Dedifferentiated amniotic fluid mesenchymal stem cell (primary cell): ENCODE measurements around the gene ENDOD1.

Experiments used
- DNase-seq: peaks from one replicate; pipeline ENCODE4 v3.0.0-alpha.2; 2016; ENCODE audit errors: extremely low spot score

ENDOD1 gene

GRCh38 chr11:95076416-95076815, 13.2 kb upstream of the ENDOD1 start:
- DNase-seq, result peak; percentile 64

- no peak for DNase-seq
These were observed 12.7 kb upstream of the ENDOD1 start for GRCh38 chr11:95076981-95077380.

- DNase-seq, result no peak
These were observed 11.1 kb upstream of the ENDOD1 start for GRCh38 chr11:95078526-95078925.

DNA sequence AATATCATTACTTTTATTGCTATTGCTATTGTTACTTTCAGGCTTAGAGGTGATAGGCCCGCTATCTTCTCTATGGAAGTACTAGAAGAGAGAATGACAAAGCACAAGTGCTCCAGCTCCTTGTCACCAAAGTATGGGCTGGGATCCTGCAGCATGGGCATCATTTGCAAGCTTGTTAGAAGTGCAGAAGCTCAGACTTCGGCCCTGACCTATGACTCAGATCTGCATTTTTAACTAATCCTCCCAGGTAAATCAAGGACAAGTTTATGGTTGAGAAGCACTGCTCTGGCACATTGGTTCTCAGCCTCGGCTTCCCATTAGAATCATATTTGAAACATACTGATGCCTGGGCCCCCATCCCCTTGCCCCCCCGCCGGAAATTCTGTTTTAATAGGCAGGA, 8.6 kb upstream of the ENDOD1 start:
- DNase-seq, result no peak

- no peak for DNase-seq
These were observed 8.2 kb upstream of the ENDOD1 start for GRCh38 chr11:95081412-95081811.

GRCh38 chr11:95082576-95083001, 7.1 kb upstream of the ENDOD1 start:
- DNase-seq, result no peak

GRCh38 chr11:95084509-95084908, 5.1 kb upstream of the ENDOD1 start:
- no peak for DNase-seq

DNA sequence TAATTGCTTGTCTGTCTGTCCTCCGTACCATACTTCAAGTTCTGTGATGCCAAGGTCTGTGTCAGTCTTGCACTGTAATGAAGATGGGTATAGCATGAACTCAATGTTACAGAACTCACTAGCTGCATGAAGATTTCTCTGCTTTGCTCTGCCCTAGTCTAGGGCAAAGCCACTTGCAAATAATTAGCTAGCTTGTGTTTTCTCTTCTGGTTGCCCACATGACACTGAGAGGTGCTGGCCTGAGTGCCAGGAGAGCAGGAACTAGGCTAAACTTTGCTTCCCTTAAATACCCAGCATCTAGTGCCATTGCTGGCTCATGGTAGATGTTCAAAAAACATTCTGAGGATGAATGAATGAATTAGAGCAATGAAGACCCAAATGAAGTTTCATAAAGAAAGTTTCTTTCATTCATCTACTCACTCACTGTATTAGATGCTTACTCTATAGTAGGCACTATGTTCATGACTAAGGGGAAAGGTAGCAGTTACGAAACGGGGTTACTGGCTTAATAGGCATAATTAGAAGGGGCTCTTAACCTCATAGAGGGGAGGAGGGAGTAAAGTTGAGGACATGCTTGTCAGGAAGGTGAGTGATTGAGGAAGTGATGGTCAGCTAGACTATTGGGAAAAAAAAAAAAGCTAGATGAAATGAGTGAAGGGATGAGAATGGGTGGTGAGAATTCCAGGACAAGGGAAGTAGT, 4.4 kb upstream of the ENDOD1 start:
- no peak for DNase-seq

DNA sequence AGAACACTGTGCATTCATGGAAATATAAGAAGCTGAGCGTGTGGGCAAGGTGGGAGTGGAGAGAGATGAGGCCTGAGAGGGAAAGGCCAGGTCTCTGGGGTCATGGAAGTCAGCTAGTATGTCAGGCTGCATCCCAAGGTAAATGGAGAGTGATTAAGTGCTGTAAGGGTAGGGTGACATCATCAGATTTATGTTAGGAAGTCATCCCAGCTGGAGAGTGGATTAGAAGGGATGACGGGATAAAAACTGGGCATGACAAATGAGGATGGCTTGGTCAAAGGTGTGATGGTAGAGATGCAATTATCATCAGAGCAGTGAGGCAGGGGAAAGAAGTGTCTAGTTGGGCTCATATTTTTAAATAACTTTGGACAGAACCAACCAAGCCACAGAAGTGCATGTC, 3.5 kb upstream of the ENDOD1 start:
- DNase-seq, result no peak

- no peak for DNase-seq
These were observed 2.6 kb upstream of the ENDOD1 start for GRCh38 chr11:95086836-95087570.

GRCh38 chr11:95088946-95089619, 563 bp upstream of the ENDOD1 start:
- peak; percentile 24 for DNase-seq

GRCh38 chr11:95091663-95092180, 2.1 kb downstream of the ENDOD1 start:
- DNase-seq, result no peak

GRCh38 chr11:95092549-95093324, 3.1 kb downstream of the ENDOD1 start:
- peak; percentile 39 for DNase-seq

GRCh38 chr11:95093548-95093947, 3.9 kb downstream of the ENDOD1 start:
- no peak for DNase-seq

DNA sequence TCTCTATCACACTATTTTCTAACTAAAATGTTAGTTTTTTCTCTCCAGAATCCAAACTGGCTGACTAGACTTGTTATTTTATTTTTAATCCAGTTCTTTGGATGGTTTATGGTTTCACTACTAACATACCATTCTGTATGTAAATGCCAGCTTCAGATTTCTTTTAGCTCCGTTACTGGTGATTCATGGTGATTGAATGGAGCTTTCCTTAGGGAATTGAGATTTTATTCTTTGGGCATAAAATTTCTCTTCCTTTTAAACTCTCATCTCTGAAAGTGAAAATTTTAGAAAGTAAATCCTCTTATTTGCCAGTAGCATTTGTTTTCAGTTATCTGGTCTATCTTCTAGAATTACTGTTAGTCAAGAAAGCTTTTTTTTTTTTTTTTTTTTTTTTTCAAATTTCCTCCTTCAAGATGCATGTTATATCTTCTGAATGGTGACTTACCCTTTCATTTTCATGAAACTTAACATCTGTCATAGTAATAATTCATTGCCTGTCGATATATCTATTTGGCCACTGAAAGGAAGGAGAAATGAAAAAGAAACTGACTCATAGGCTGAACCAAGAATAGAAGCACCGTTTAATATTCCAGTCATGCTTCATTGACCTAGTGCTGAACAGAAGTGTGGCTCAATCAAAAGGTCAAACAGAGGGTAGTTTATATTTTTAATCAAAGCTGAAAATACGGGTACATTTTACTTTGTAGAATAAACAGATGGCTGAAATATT, 6.4 kb downstream of the ENDOD1 start:
- DNase-seq, result peak; percentile 82

GRCh38 chr11:95097209-95097608, 7.6 kb downstream of the ENDOD1 start:
- DNase-seq, result no peak

GRCh38 chr11:95098826-95099225, 9.2 kb downstream of the ENDOD1 start:
- no peak for DNase-seq

- no peak for DNase-seq
These were observed 10.6 kb downstream of the ENDOD1 start for GRCh38 chr11:95100191-95100648.

DNA sequence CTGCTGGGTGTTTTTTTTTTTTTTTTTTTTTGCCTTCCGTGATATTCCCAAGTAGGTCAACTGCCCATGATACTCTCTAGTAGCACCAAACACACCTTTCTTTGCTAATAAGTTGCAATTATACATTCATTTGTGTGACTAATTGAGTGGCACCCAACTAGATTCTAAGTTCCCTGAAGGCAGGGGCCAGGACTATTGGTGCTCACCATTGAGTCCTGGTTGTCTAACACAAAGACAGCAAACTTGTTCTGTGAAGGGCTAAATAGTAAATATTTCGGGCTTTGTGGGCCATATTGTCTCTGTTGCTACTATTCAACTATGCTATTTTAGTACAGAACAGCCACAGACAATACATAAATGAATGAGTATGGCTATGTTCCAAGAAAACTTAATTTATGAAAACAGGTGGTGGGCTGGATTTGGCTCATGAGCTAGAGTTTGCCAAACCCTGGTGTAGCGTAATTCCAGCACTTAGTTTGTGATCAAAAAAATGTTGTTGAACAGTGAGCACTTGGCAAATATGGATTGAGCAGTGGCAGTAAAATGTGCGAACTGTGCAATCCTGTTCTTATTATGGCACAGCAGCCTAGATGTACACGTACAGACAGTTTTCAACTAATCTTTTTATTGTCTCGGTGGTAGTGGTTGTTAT, 11.3 kb downstream of the ENDOD1 start:
- DNase-seq, result no peak

- DNase-seq, result no peak
These were observed 12.3 kb downstream of the ENDOD1 start for GRCh38 chr11:95101935-95102334.

- DNase-seq, result no peak
These were observed 13.1 kb downstream of the ENDOD1 start for GRCh38 chr11:95102733-95103132.
